Inflammatory macrophage treated with lipopolysaccharide for 4 hours (primary cell): Measurements from ENCODE around the gene ENTPD7.
"Not testable (repeated sequence)": the region's sequence is repeated elsewhere in the genome, so short reads cannot be mapped to it uniquely, and the experiment has no call there.

Source experiments
- DNase-seq: peaks from one replicate; pipeline ENCODE4 v3.0.0-alpha.2; 2020

The ENTPD7 gene

DNA sequence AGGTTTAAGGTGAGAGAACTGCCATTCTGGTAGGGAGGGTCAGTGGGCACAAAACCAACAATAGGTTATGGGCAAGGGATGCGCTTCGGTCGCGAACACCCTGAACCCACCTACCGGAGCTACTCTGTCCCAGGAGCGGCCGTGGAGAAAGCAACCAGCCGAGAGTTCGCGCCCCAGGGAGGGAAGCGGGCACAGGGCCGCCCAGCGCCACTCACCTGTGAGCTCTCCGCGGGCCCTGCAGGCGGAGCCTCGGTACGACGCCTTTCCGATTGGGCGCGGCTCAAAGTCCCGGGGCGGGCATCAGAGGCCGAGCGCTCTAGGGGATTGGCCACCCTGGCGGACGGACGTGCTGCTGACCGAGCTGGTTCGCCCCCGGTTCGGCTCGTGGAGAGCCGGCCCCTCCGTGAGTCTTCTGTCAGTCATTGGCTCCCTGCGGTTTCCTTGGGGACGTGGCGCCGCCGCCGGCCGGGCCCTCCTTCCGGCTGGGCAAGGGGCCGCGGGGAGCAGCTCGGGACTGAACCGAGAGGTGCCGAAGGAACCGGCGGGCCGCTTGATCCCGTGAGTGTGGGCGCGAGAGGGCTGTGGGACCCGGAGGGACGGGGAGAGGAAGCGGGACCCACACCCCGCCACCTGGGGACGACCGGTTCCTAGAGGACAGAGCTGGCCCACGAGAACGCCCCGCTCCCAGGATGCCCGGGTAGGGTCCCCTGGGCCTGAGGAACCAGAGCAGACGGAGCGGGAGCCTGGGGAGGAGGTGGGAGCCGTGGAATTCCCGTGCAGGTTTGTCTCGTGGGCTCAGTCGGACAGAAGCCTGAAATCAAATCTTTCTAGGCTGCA lies at the start of gene ENTPD7:
Gene ENTPD7, plus strand, starts transcription at position 479 of the 837 bp plus-strand sequence. CDS start 448 bp downstream, outside the sequence.
- DNase-seq = peak; percentile 98

- no peak for DNase-seq
Observed at GRCh38 chr10:99610221-99610620, 49.1 kb upstream of the ENTPD7 start.

DNA sequence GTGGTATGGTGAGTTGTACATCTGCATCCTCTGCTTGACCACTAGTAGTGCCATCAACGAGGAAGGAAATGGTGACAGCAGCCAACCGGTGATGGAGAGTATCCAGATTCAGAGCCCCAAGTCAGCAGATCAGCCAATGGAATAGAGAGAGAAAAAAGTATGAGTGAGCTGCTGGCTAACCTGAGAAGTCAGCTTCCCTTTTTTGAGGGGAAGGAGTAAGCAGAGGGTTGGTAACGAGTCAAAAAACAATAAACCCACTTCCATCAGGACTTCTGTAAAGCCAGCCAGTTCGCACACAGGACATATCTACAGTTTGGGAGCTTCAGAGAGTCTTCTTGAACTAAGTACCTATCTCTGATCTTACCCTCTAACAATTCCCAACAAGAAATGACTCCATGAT lies 48.0 kb upstream of the ENTPD7 start:
- no peak for DNase-seq

- DNase-seq = peak; percentile 43
Observed at GRCh38 chr10:99612167-99612831, 47.0 kb upstream of the ENTPD7 start.

GRCh38 chr10:99615426-99615825 lies 43.9 kb upstream of the ENTPD7 start:
- DNase-seq = no peak

- no peak for DNase-seq
Observed at GRCh38 chr10:99617696-99618095, 41.6 kb upstream of the ENTPD7 start.

DNA sequence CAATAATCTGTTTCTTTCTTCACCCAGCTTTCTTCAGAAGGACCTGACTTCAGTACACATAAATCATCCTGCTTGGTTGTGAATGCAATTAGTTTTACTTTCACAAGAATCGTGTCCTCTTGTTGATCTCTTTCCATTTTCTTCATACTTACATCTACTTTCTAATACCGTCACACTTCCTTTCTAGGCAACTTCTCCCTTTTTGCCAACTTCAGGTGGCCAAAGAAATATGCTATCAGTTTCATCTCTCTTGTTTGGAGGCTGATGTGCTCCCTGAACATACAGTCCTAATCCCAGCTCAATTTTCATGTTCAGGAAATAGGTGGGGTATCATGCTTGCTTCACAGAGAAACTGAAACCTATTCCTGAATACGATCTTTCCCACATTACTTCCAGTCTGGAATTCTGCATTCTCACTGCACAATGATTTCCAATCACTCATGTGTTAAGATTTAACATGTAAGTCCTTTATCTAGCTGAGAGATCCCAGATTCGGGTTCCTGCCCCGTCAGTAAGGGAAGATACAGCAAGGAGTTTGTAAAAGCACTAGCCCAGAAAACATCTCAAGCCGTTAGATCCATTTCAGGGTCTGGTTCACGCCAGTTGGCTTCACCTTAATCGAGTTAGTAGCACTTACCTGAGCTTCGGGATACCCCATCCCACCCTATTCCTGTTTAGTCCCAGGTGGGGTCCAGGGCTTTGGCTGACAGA lies 40.1 kb upstream of the ENTPD7 start:
- DNase-seq = peak; percentile 88

DNA sequence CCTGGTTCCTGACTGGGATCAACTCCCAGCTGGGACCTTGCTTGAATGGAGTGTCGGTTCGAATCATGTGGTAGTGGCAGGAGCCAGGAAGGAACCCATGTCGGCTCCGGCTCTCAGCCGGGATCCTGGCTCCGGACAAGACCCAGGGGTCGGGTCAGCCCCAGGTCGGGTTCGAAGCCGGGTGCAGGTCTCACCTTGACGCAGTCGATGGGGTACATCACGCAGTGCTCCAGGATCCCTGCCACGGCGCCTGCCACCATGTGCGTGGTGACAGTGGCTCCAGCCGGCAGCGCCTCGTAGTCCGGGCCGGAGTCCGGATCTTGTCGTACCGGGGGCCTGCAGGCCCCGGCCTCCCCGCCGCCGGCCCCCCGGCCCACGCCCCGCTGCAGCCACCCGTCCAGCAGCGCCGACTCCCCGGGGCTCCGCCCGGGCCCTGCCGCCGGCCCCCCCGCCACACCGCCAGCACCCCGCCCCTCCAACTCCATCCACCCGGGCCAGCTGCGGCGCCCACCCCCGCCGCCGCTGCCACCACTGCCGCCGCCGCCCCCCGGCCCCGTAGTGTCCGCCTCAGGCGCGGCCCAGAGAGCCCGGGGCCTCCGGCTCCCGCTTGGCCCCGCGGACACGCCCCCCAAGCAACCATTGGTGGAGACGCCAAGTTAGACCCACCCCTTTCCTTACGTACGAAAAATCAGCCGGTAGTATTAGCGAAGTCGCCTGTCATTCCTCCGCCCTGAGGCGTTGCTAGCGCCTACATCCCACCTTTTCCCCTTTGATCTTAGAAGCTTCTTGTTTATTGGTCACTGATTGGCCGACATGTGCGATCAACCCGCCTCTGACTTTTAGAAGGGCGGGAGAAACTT lies 39.2 kb upstream of the ENTPD7 start, which contains the start of gene SLC25A28:
Gene SLC25A28, minus strand, starts transcription at position 589 of the 860 bp plus-strand sequence. Its CDS starts 104 bp downstream, at position 485.
- DNase-seq = peak; percentile 100

DNA sequence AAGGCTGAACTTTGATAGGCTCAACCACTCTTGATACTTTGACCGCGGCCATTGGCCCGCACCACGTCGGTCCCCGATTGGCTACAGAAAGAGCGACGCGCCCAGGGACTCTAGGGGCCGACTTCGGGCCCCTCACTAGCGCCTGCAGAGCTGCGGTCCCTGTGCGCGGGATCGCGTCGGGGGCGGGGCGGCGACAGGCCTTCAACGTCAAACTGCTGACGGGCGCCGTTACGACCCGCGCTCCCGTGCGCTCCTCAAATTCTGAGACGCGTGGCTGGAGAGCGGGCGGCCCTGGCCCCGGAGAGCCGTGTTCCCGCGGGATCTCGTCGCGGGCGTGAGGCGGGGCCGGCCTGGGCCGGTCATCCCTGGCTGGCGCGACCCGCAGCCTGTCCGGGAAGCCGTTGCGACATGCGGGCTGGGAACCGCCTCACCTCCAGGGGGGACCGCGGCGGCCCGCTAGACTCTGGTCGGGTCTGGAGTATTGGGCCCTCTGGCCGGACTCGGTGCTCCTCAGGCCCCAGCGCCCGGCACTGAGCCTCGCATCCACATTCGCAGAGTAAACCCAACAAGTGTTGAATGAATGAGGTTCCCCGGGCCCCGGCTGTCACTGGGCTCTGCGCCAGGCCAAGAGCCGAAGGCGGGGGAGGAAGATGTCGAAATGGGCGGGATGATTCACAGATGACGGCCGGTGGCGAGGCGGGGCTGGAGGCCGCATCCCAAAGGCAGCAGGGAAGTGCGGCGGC lies 38.4 kb upstream of the ENTPD7 start:
- peak; percentile 96 for DNase-seq

DNA sequence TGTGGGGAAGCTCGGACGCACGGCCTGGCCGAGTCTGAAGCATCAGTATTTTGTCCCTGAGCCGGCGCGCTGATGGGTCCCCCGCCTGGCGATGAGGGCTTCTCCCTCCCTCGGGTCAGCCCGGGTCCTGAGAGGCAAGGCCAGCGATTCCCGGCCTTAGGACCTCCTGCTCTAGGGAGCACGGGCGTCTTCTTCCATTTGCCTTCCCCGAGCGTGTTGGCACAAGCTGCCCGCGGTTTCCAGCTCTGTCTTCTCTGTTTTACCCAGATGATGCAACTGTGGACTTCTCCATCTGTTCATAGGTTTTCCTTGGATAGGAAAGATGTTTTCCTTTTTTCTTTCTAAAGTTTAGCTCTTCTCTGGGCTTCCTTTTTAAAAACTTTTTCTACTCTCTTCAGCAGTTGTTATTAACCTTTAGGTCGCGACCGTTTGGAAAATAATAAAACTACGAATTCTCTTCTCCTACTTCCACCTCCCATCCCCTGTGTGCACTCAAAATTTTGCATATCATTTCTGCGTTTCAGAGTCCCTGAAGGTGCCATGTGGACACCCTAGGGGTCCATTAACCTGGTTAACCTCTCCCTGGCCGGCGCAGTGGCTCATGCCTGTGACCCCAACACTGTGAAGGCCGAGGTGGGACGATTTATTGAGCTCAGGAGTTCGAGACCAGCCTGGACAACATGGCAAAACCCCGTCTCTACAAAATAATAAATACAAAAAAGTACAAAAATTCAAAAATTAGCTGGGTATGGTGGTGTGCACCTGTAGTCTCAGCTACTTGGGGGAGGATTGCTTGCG lies 37.7 kb upstream of the ENTPD7 start:
- DNase-seq = peak; percentile 76

- DNase-seq = no peak
Observed at GRCh38 chr10:99623919-99624318, 35.4 kb upstream of the ENTPD7 start.

DNA sequence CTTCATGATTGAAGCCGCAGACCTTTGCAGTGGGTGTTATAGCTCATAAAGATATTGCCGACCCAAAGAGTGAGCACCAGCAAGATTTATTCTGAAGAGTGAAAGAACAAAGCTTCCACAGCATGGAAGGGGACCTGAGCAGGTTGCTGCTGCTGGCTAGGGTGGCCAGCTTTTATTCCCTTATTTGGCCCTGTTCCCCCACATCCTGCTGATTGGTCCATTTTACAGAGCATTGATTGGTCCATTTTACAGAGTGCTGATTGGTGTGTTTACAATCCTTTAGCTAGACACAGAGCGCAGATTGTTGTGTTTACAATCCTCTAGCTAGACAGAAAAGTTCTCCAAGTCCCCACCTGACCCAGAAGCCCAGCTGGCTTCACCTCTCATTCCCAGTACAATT lies 34.2 kb upstream of the ENTPD7 start:
- not testable (repeated sequence) for DNase-seq

- DNase-seq = no peak
Observed at GRCh38 chr10:99628923-99629624, 30.2 kb upstream of the ENTPD7 start.

- no peak for DNase-seq
Observed at GRCh38 chr10:99629625-99629978, 29.7 kb upstream of the ENTPD7 start.

DNA sequence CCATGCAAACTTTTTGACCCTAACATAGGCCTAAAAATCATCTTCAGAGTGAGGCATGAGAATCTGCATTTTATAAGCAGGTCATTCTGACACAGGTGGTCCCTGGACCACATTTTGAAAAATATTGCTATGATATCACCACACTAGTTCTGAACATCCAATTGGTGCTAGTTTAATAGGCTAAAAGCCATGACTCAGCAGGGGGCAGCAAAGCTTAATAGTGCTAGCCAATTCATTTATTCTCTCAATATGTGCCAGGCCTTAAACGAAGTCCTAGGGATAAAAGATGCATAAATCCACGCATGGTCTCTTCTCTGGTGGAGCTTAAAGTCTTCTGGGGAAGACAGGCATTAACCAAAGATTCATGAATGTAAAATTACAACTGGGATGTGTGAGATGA lies 28.9 kb upstream of the ENTPD7 start:
- DNase-seq = peak; percentile 60

DNA sequence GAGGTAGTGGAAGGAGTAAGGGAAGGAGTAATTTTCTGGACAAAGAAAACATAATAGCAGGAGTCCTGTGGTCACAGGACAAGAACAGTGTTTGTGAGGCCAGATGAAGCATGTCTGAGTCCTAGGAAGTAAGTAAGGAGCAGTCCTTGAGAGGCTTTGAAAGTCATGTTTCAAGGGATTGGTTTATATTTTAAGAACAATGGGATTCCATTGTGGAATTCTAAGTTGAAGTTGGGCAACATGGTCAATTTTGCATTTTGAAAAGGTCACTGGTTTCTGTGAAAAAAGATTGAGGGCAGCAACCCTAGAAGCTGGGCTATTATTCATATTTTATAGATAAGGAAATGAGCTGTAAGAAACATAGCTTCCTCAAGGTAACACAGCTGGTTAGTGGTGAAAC lies 28.3 kb upstream of the ENTPD7 start:
- DNase-seq = no peak

- DNase-seq = no peak
Observed at GRCh38 chr10:99631496-99631895, 27.8 kb upstream of the ENTPD7 start.

DNA sequence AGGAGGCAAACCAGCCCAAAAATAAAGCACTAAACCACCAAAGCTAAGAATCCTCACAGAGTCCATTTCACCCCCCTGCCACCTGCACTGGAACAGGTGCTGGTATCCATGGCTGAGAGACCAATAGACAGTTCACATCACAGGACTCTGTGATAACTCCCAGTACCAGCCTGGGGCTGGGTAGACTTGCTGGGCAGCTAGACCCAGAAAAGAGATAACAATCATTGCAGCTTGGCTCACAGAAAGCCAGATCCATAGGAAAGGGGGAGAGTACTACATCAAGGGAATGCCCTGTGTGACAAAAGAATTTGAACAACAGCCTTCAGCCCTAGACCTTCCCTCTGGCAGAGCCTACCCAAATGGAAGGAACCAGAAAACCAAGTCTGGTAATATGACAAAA lies 25.5 kb upstream of the ENTPD7 start:
- no peak for DNase-seq

- no peak for DNase-seq
Observed at GRCh38 chr10:99647601-99648151, 11.6 kb upstream of the ENTPD7 start.

DNA sequence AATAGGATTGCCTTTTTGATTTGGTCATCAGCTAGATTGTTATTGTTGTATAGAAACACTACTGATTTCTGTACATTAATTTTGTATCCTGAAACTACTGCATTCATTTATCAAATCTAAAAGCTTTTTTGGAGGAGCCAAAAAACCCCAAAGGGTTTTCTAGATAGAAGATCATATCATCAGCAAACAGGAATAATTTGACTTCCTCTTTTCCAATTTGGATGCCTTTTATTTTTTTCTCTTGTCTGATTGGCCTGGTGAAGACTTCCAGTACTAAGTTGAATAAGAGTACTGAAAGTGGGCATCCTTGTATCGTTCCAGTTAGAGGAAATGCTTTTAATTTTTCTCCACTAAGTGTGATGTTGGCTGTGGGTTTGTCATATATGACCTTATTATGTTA lies 10.6 kb upstream of the ENTPD7 start:
- DNase-seq = no peak
